Measurements from ENCODE around the gene PRR27.

PRR27 gene

GRCh38 chr4:70153937-70154336, at the start of gene PRR27:
PRR27 (plus strand) TSS chr4:70154237; CDS start chr4:70154376, 139 bp downstream.
- TF ChIP-seq GATA2 (IDR thresholded peaks at IDR 0.05; ENCODE audit: low read depth, low read length) (no peak), GATA3 (IDR thresholded peaks at IDR 0.05; ENCODE audit: low read depth, low read length) (no peak)

GRCh38 chr4:70110917-70111316, 43.1 kb upstream of the PRR27 start:
- TF ChIP-seq GATA3 (IDR thresholded peaks at IDR 0.05; ENCODE audit: low read depth, low read length) = no peak
- no peak for TF ChIP-seq GATA2 (IDR thresholded peaks at IDR 0.05; ENCODE audit: low read depth, low read length)

DNA sequence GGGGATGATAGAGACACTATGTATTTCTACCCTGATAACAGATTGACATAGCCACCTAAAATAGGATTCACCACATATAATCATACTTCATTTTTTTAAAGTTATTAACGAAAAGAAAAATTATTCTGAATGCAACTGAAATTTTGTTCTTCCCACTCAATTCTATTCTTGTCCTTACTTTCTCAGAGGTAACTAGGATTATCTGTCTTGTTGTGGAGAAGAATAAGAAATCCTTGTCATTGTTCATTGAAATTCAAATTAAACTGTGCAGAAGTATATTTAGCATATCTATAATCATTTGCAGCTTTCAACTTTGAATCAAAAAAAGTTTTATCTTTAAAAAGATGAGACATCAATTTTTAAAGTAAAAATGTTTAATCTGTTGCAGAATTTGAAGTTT, 40.4 kb upstream of the PRR27 start:
- TF ChIP-seq GATA2 (IDR thresholded peaks at IDR 0.05; ENCODE audit: low read depth, low read length) (no peak), GATA3 (IDR thresholded peaks at IDR 0.05; ENCODE audit: low read depth, low read length) (no peak)

DNA sequence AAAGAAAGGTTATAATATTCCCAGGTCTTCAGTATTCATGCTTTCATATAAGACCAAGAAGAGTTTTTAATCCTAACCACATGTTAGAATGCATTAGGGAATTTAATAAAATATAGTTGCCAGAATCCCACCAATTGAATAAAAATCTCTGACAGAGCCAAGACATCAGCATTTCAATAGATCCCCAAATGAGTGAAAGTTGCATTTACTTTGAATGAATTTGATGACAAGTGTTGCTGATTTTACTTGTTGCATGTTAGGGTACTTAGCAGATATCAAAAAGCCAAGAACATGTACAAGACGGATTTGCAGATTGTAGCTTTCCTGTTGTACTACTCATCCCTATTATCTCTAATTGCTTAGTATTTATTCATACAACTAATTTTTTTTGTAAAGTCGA, 39.9 kb upstream of the PRR27 start:
- TF ChIP-seq GATA3 (IDR thresholded peaks at IDR 0.05; ENCODE audit: low read depth, low read length) (no peak), GATA2 (IDR thresholded peaks at IDR 0.05; ENCODE audit: low read depth, low read length) (no peak)

- TF ChIP-seq GATA3 (IDR thresholded peaks at IDR 0.05; ENCODE audit: low read depth, low read length) = no peak
- TF ChIP-seq GATA2 (IDR thresholded peaks at IDR 0.05; ENCODE audit: low read depth, low read length) = no peak
These were observed 33.7 kb upstream of the PRR27 start for GRCh38 chr4:70120323-70120722.

- no peak for TF ChIP-seq GATA2 (IDR thresholded peaks at IDR 0.05; ENCODE audit: low read depth, low read length)
- TF ChIP-seq GATA3 (IDR thresholded peaks at IDR 0.05; ENCODE audit: low read depth, low read length) = no peak
These were observed 20.6 kb upstream of the PRR27 start for GRCh38 chr4:70133473-70133872.

- TF ChIP-seq GATA3 (IDR thresholded peaks at IDR 0.05; ENCODE audit: low read depth, low read length) = no peak
- TF ChIP-seq GATA2 (IDR thresholded peaks at IDR 0.05; ENCODE audit: low read depth, low read length) = no peak
These were observed 15.3 kb upstream of the PRR27 start for GRCh38 chr4:70138751-70139150.

GRCh38 chr4:70151271-70151670, 2.8 kb upstream of the PRR27 start:
- TF ChIP-seq GATA3 (IDR thresholded peaks at IDR 0.05; ENCODE audit: low read depth, low read length) (no peak), GATA2 (IDR thresholded peaks at IDR 0.05; ENCODE audit: low read depth, low read length) (no peak)

DNA sequence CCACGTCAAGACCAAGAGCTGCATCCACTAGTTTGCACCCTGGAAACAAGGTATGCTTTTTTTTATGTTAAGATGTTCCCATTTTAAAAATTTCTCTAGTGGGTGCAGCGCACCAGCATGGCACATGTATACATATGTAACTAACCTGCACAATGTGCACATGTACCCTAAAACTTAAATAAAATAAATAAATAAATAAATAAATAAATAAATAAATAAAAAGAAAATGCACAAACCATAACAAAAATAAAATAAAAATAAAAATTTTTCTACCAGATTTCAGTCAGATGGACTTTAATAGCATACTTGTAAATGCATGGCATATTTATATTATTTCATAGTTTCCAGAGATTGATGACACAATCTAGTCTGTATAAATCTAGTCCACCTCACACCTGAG, 1.9 kb upstream of the PRR27 start:
- TF ChIP-seq GATA2 (IDR thresholded peaks at IDR 0.05; ENCODE audit: low read depth, low read length) (no peak), GATA3 (IDR thresholded peaks at IDR 0.05; ENCODE audit: low read depth, low read length) (no peak)

DNA sequence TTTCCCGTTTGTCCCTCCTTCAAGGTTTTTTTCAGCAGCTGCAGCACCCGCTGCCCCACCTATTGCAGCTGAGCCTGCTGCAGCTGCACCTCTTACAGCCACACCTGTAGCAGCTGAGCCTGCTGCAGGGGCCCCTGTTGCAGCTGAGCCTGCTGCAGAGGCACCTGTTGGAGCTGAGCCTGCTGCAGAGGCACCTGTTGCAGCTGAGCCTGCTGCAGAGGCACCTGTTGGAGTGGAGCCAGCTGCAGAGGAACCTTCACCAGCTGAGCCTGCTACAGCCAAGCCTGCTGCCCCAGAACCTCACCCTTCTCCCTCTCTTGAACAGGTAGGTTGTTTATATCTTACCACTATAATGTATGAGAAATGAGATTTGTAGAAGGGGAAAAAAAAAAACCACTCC, 4.5 kb downstream of the PRR27 start:
- no peak for TF ChIP-seq GATA3 (IDR thresholded peaks at IDR 0.05; ENCODE audit: low read depth, low read length)
- TF ChIP-seq GATA2 (IDR thresholded peaks at IDR 0.05; ENCODE audit: low read depth, low read length) = no peak

DNA sequence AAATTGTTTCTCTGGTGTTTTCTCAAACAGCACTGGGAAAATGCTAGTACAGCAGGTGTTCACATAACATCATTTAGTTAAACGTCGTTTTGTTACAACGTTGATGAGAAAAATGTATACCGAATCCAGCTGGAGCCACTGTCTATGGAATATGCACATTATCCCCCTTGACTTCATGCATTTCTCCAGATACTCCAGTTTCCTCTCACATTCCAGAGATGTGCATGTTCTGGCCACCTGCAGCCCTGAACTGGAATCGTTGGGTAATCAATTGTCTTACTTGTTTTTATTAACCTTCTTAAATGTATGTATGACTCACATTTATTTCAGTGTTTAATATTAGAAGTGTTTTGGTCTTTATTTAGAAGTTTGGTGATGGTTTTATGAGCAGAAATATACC, 23.1 kb downstream of the PRR27 start:
- no peak for TF ChIP-seq GATA3 (IDR thresholded peaks at IDR 0.05; ENCODE audit: low read depth, low read length)
- TF ChIP-seq GATA2 (IDR thresholded peaks at IDR 0.05; ENCODE audit: low read depth, low read length) = no peak

DNA sequence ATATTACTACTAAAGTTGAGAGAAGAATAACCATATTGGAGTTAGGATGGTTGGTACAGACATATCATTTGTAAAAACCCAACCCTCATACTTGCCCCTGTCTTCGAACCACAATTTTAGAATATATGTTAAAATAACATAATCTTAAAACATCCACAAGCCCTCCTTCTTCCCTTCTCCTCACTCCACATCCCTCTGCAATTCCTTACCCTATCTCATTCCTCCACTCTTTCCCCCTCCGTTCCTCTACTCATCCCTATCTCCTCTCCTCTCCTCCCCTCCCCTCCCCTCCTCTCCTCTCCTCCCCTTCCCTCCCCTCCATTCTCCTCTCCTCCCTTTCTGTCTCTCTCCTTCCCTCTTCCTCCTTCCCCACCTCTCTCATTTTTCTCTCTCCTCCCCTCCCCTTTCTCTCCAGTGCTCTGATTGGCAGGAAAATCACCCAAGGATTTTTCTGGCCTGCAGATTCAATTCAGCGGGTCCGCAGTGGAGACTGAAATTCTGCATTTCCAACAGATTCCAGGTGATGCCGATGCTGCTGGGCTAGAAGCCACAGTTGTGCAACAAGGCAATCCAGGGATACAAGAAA, 24.1 kb downstream of the PRR27 start:
- TF ChIP-seq GATA3 (IDR thresholded peaks at IDR 0.05; ENCODE audit: low read depth, low read length) (no peak), GATA2 (IDR thresholded peaks at IDR 0.05; ENCODE audit: low read depth, low read length) (no peak)

DNA sequence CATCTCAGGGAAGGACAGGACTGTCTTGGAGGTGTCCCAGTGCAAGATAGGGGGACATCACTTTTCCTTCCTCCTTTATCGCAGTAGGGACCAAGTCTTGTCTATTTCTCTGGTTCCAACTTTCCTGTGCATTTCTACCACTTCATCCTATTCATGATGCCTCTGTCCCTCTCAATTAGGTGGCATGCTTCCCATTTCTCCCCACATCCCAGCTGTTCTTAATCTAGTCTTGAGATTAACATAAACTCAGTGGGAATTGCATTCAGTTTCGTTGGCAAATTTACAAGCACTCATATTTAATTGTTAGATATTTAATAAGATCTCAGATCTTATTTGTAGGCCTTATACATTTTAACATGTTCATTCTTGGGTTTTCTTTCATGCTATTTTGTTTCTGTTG, 25.8 kb downstream of the PRR27 start:
- TF ChIP-seq GATA3 (IDR thresholded peaks at IDR 0.05; ENCODE audit: low read depth, low read length) (no peak), GATA2 (IDR thresholded peaks at IDR 0.05; ENCODE audit: low read depth, low read length) (no peak)

GRCh38 chr4:70181864-70182263, 27.8 kb downstream of the PRR27 start:
- TF ChIP-seq GATA2 (IDR thresholded peaks at IDR 0.05; ENCODE audit: low read depth, low read length) = no peak
- no peak for TF ChIP-seq GATA3 (IDR thresholded peaks at IDR 0.05; ENCODE audit: low read depth, low read length)

DNA sequence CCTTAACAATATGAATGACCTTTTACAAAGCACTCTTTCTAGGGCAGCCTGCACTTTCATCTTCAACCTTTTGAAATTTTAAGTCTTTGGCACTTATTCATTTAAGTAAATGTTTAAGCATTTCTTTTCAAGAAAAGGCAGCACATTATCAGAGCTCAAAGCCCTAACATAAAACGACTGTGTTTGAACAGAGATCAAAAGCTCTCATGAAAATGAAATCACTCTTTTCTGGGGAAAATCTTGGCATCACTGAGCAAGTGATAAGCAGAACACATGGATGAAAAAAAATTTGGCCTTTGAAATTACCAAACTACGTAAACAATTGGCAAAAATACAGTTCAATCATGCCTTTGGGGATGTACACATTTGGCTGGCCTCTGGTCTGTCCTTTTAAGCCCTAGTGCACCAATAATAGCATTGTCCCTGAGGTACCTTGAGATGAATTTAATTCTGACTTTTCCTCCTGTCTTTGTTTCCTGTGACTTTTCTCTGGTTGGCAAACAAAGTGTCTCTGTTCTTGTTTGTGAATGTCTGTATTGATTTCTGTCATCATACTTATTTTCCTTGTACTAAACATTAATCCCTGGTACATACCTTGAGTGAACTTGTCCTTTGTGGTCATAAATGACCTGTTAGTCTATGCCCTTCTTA, 28.6 kb downstream of the PRR27 start:
- TF ChIP-seq GATA3 (IDR thresholded peaks at IDR 0.05; ENCODE audit: low read depth, low read length) = no peak
- no peak for TF ChIP-seq GATA2 (IDR thresholded peaks at IDR 0.05; ENCODE audit: low read depth, low read length)
